ENCODE data around the gene SH3RF3.

The SH3RF3 gene

DNA sequence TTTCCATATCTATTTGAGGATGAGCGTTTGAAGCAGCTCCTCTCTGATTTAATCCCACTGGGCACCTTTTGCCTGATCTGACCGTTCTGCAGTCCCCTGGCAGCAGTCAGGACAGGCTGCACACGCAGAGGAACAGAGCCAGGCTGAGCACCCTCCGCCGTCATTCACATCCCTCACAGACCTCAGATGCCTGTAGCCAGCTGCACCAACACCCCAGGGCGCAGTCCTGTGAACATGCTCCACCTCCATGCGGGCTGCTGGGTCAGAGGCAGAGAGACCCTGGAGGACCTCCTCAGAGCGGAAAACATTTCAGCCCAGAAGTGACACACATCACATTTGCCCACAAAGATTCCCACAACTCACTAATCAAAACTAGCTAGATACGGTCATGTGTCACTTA, 338.7 kb downstream of the SH3RF3 start:
- DNase-seq = no peak

DNA sequence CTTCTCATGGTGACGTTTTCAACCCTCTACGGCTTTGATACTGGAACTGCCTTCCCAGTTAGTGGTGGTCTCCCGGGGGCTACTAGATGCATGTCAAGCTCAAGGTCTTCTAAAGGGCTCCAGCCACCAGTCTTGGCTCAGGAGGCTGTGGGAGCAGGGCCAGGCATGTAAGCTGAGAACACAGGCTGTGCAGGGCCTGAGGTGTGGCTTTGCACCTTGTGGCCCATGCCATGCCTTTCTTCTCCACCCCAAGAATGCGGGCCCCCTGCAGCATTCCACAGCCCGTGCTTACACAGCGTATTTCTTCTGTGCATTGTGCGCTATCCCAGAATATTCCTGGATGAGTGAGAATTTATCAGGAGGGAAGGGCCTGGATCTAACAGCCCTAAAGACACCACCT, 339.9 kb downstream of the SH3RF3 start:
- DNase-seq = no peak

DNA sequence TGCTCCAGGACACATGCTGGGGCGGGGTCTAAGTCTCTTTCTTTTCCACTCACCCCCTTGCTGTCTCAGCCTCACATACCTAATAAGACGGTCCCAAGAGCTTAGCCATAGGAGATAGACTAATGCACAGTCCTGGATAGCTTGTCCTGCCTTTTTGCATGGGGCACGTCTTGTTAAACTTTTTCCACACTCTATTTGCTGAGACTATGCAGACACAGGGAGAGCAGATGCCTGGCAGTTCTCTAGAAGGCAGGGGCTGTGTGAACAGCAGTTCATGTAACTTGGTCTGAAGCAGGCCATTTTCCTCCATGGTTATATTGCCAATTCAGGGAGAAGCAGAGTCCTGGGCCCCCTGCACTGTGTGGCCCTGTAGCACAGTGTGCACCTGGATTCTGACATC, 342.7 kb downstream of the SH3RF3 start:
- DNase-seq = no peak

DNA sequence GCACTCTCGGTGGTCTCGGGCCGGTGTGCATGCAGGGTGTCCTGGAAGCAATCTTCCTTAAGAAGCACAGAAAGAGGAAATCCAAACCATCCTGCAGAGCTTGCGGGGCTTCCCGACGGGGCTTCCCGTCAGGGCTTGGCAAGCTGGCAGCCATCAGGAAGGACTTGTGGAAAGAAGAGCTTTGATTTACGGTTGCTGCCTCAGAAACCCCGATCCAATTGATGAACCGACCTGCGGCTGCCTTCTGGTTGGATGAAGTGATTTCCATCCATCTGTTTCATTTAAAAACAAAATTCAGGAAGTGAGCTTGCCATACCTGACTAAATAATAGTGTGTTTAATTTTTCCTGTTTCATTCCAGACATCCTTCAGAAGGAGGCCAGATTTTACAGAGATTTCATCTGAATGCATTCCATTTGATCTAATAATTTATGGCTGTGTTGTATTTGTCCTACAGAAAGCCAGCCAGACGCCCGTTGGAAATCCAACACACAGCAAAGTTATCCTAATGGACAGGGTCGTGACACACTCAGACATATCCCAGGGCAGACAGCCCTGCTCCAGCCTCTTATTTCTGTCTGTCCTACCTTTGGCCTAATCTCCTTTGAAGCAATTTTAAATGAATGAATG, 343.4 kb downstream of the SH3RF3 start:
- DNase-seq = no peak

DNA sequence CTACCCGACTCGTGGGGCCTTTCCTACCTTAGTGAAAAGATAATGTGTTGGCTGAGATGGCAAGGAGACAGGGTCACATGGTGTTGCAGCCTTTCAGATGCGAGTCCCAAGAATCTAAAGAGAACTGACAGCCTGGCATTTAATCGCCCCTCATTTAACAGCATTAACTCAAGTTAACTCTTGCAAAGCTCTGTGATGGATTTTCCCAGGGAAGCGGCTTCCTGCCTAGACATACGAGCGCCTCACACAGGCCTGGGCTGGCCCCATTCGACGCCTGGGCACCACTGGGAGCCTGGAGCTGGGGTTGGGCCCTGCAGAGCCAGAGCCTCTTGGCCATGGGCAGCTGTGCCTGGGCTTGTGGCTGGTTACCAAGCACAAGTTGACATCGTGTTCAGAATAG, 344.0 kb downstream of the SH3RF3 start:
- DNase-seq = no peak

DNA sequence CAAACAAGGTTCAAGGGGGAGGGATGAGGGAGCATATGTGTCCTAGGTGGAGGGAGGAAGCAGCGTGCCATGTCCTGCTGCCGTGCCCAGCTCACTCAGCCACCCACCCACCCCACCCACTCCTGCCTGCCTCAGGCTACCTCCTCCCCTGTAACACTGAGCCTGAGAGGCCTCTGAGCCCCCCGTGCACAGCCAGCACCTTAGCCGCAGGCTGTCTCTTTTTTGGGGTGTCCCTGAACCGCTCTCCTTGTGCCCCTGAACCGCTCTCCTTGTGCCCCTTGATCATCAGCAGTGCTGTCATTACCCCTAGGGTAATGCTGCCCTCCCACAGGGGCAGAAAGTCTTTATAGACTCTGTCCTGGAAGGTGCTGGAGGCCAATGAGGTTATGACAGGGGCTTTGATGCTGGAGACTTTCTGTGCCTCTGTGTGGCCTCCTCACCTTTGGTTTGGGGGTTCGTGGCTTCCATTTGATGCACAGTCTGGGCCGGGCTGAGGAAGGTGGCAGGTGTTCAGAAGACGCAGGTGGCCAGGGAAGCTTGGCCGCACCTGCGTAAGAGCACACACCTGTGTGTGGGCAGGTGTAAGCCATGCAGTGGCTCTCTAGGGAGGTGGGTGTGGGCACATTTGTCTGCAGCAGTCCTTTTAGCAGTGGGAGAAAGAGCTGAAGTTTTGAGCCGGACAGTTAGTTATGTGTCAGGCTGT, 344.8 kb downstream of the SH3RF3 start:
- no peak for DNase-seq

DNA sequence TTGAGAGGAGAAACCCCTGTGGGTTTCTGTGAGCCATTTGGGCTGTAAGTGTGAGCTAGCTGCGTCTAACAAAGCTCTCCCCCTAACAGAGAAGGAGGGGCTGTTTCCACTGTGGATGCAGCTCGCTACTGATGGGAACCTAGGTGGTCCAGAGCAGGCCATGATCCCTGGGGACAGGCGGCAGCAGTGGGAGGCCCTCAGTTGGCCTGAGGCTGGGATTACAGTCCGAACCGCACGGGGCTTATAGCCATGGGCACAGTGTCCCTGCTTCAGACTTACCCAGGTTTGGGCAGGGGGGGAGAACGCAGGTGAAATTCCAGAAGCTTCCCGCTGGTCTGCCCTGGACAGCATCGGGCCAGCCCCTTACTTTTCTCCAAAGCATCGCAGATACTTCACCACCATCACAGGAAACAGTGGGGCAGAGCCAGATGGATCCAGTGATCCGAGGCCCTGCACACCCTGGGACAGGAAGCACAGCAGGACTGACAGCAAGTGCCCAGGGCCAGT, 345.4 kb downstream of the SH3RF3 start:
- no peak for DNase-seq

DNA sequence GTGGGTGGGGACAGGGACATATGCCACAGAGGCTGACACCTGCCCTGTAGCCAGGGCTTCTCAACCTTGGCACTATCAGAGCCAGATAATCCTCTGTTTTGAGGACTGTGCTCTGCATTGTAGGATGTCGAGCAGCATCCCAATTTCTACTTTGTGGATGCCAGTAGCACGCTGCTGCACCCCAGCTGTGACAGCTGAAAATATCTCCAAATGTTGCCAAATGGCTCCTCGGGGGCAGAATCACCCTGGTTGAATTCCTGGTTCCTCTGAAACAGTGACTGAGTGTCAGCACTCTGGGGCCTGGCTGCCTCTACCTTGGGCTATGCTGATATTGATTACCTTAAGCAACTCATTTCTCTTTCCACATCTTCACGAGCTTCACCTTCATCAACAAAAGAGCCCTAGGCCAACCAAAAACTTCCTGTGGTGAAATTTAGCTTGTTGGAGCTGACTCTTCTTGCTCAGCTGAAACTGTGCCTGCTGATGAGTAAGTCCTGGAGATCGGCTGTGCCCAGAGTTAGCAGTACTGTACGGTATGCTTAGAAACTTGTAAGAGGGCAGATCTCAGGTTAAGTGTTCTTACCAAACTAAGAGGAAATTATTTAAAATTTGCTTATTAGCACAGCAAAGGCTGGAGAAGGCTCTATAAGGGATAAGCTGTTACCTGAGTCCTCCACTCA, 346.7 kb downstream of the SH3RF3 start:
- no peak for DNase-seq

DNA sequence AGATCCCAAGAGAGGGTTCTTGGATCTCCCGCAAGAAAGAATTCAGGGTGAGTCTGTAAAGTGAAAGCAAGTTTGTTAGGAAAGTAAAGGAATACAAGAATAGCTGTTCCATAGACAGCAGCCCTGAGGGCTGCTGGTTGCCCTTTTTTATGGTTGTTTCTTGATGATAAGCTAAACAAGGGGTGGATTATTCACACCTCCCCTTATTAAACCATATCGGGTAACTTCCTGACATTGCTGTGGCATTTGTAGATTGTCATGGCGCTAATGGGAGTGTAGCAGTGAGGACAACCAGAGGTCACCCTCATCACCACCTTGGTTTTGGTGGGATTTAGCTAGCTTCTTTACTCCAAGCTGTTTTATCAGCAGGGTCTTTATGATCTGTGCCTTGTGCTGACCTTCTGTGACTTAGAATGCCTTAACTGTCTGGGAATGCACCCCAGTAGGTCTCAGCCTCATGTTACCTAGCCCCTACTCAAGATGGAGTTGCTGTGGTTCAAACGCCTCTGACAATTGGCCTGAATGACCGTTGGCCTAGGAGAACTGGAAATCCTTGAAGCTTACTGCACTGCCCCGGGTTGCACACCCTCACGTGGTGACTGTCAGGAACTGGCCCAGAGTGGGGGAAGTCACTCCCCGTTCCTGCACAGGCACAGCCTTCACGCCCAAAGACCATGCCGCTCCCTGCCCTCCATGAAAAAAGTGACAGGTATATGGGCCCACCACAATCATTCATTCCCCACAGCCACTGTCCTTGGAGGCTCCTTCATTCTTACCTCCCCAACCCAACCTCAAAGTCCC, 347.8 kb downstream of the SH3RF3 start:
- DNase-seq = no peak

DNA sequence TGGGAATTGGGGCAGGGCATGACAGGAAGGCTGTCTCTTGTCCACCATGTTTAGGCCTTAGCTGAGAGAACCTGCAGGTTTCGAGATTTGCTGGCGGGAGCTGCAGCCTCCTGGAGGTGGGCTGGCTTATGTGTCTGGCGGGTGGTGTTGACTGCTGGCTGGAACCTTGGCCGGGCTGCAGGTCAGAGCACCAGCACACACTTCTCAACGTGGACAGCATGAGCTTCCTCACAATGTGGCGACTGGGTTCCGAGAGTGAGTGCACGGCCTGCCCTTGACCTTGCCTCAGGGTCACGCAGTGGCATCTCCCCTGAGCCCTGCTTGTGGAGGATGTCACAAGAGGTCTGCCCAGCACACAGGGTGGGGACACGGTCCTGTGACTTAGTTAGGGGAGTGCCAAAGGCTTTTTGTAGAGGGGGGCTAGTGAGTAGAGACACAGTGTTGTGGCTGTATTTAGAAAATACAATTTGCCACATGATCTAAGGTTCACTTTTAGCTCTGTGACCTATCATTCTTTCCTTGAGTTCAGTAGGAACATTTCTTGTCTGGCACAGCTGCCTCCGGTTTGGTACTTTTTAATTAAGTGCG, 350.0 kb downstream of the SH3RF3 start:
- DNase-seq = no peak

DNA sequence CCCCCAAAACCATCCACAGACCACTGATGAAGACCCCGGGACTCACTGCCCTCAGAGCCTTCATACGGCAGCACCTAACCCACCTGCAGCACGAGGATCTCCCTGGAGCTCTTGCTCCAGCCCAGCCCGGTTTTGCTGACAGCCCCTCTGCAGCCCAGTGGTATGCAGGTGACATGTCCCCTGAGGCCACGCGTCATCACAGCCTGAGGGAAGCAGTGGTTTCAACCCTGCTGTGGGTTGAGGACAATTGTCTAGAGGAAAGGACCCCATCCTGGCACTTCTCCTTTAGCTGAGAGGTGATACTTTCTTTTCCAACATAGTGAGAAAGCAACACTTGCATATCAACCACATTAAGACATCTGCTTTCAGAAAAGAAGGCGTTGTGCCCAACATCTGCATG, 350.8 kb downstream of the SH3RF3 start:
- no peak for DNase-seq

DNA sequence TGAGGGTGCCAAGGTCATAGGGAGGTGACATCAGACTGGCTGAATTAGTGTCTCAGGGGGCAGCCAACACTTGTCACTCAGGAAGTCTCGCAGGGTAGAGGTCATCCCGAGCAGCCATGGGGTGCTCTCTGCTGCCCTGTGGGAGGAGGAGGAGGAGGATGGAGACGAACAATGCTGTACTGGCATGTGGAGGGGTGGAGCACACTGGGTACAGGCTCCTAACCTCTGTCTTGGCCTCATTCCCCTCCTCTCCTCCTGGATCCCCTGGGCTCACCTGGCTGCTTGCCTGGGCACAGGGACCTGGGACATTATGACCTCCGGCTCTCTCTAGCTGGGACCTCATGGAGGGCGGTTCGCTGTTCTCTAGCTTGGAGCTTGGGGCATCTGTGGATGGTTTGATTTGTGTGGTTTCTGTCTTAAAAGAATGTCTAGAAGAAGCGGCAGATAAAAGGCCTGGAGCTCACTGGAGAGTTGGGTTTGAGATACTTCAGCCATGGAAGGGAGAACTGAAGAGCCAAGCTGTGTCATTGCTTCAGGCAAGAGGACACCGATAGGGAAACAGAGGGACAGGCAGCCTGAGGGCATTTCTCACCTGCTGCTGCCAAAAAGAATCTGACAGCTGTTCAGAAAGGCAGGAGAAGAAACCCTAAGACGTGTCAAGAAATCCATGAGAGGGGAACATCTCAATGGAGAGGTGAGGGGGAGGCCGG, 351.6 kb downstream of the SH3RF3 start:
- DNase-seq = no peak

DNA sequence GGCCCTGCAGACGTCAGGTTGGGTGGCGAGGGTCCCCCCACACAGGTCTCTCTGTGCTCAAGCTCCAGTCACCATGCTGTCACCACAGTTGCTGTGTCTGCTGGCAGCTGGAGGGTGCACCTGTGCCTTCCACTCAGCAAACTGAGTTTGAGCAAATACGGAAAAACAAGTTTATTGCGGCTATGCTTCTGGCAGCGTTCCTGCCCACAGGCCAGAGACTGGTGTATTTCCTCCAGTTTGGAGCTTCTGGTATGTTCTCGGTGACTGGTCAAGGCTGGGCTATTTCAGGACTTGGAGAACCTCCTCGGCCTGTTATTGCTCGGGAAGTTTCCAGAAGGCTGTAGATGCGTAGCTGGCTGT, 352.2 kb downstream of the SH3RF3 start:
- no peak for DNase-seq

DNA sequence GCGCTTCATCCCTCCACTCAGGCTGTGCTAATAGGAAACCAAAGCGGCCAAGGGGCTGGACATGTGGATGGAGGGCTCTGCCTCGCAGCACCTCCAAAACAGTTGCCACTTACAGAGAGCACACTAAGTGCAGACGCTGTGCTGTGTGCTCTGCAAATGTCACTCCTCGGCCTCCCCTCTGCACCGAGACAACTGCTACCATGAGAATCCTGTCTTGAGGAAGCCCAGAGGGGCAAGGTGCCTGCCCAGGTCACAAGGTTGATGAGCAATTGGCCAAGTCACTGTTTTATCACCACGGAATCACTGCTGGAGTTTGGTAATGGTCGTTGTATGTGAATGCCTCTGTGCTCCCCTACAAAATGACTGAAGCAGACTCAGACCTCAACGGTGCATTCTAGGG, 352.6 kb downstream of the SH3RF3 start:
- no peak for DNase-seq

DNA sequence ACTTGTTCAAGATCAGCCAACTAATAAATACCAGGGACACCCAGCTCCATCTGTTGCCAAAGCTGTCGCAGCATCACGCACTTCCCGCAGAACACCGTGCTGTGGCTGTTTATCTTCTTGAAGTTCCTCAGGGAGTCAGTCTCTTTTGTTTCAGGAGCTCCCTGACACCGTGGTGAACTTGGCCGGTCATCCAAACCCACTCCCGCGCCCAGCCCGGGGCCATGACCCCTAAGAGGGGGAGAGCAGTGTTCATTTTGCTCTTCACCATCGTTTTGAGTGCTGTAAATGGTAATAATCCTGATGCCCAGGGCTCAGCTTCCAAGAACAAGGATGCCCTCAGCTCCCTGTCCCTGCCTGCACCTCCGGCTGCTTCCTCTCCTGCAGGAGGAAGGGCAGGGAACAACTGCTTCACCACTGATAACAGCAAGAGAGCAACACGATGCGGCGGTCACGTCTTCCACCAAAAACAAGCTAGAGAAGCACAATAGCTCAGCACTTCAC, 353.4 kb downstream of the SH3RF3 start:
- no peak for DNase-seq

DNA sequence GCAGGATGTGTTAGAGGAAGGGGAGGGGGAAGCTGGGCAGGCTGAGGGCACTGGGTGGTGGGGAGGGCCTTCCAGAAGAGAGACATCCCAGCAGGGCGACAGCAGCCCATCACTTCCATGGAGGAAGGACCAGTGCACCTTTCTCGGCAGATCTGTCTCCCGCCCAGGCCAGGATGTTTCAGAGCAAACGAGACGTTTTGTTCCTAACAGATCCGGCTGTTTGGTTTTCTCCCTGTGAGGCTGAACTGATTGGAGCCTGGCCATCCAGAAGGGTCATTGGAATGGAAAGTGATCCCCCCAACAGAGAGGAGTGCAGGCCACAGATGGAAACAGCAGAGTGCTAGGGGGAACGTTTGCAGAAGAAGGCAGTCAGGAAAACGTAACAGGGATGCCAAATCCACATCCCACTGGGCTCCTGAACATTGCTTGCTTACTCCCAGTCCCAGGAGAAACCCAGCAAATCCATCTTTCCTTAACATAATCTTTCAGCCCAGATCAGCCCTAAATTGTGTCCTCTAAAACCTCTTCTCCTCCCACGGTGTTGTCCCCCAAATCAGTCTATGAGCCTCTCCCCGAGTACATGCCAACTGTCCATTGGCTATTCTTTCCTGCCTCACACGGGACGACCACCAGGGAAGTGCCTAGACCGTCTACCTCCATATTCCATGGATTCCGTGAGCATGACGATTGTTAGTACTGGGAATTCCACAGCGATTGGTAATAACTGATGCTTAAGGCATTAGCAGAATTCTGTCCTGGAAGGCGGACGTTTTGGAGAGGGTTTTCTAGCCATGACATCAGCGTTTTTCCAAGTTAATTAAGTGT, 357.9 kb downstream of the SH3RF3 start:
- no peak for DNase-seq

DNA sequence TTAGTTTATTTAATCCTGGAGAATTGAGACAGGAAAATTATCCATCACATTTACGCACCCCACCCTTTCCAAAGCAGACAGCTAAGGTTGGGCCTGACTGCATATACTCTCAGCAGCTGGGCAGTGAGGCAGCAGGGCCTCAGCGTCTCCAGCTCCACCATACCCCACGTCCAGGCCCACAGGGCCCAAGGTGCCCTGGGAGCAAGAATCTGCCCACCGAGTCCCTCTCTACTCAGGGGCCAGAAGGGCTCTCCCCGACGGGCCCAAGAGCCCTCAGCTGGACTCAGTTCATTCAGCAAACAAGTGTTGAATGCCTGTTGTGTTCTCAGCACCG, 358.5 kb downstream of the SH3RF3 start:
- no peak for DNase-seq

DNA sequence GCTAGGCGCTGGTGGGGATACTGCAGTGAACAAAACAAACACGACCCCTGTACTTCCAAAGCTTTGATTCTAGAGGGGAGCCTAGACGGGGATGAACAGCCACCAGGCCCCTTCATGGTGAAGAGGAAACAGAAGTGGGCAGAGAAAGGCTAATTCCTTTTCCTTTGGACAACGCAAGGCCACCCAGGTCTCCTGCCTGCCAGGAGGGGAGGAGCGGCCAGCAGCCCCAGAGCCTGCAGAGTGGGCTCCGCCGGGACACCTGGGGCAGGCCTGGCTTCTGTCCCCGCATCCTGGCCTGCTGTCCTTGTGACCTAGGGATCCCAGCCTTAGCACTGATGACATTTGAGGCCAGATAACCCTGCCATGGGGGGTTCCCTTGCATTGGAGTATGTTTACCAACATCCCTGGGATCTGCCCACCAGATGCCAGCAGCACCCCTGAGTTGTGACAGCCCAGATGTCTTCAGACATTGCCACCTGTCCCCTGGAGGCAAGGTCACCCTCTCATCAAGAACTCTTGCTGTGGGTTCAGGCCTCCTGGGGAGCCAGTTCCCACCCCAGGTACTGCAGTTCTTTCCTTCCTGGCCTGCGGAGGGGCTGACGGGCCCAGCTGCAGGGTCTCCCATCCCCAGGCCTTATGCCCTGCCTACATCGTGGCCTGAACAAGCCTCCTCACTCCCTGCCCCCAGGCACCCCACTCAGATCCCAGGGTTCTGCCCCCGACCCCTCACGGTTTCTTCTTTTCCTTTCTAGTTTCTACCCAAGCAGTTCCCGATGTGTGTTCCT, 359.1 kb downstream of the SH3RF3 start:
- DNase-seq = no peak

DNA sequence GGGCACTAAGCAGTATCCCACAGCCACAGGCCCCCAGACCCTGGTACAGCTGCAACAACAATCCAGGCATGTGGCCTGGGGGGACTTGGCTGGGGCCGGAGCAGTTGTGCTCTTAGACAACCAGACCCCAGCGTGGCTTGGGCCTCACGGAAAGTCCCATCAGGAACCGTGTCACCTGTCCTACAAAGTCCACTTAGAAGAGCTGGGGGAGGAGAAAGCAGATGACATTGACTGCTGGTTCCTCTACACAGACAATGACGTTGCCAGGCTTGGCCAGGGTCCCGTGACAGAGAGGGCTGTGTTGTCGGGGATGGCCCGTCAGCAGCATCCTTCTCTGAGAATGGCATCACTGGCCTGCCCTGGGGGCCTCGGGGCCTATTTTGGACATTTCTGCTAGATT, 360.3 kb downstream of the SH3RF3 start:
- DNase-seq = no peak

DNA sequence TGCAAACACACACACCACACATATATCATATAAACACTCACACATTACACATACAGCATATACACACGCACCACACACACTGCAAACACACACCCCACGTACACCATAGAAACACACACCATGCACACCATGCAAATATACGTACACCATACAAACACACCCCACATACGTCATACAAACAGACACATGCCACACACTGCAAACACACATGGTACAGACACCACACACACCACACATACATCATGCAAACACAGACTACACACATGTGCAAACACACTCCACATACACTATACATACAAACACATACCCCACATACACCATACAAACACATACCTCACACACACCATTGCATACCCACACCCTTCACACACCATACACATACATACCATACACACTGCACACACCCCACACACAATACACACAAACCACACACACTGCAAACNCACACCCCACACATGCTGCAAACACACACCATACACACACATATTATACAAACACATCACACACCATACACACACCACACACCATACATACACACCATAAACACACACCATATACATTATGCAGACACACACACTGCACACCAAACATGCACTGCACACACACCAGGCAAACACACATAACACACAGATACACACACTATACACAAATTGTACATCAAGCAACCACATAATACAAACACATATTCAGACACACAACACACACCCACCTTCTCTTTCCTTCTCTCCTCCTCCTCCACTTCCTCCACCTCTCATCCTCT, 364.4 kb downstream of the SH3RF3 start:
- DNase-seq = no peak
